ENCODE data around the gene NFATC2.

- TF ChIP-seq CTCF (IDR thresholded peaks at IDR 0.05; ENCODE audit: insufficient read depth, low read length, poor library complexity, severe bottlenecking) (no peak), EZH2phosphoT487 (conservative IDR thresholded peaks at IDR 0.05; ENCODE audit: low read length) (no peak)
These were observed 30.5 kb downstream of the NFATC2 start for GRCh38 chr20:51511861-51512619.

All from SU-DHL-6 (cell line).